Dermis blood vessel endothelial cell (primary cell): ENCODE data around the gene PTRHD1. TPM values are rescaled to one million over a fixed set of nuclear protein-coding genes. Genes with fewer than 3 reads are reported as not detected.
A peak's percentile ranks its signal among the peaks of the same experiment; 100 is the strongest.

Experiments used
- DNase-seq: peaks from one replicate; pipeline ENCODE4 v3.0.0; 2010
- total RNA-seq: library from RNA; depleted of rRNA; stranded (reverse); fragments of >200 nt; gene quantifications from 2 replicates; pipeline ENCODE4 v1.2.3, GENCODE V29; 2014

PTRHD1 gene
- total RNA-seq, 1 donor from 2014 or later: 41.9 TPM

GRCh38 chr2:24754985-24755705 is 38.0 kb downstream of the PTRHD1 start:
- no peak for DNase-seq

DNA sequence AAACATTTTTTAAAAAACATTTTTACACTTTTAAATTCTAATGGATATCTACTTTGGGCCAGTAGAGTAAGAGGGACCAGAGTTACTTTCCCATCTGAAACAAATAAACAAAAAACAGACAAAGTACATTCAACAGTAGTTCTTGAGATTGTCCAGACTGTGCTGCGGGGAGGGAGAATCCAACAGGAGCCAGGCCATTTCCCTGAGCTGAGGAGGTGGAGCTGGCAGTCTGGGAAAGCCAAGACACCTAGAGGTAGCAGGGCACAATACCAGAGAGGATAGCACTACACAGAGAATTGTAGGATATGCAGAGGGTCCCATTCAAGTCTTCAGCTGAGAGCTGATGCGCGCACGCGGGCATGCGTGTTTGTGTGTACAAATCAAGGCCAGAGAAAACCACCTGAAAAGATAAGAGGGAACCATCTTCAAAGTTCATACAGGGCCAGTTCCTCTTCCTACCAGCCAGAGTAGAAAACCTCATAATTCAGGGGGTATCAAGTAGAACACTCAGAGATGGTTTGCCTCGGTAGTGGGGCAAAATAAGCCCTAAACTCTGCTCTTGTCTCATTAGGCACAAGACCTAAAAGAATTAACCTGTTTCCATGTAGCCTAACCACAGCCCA is 44.0 kb downstream of the PTRHD1 start:
- no peak for DNase-seq

- DNase-seq: no peak
These were observed 45.9 kb downstream of the PTRHD1 start for GRCh38 chr2:24747299-24747698.

GRCh38 chr2:24745825-24746224 is 47.4 kb downstream of the PTRHD1 start:
- no peak for DNase-seq

GRCh38 chr2:24744356-24744755 is 48.8 kb downstream of the PTRHD1 start:
- DNase-seq: no peak

- DNase-seq: peak; percentile 17
These were observed 49.3 kb downstream of the PTRHD1 start for GRCh38 chr2:24743924-24744323.

GRCh38 chr2:24742730-24743129 is 50.5 kb downstream of the PTRHD1 start:
- no peak for DNase-seq

GRCh38 chr2:24740142-24740541 is 53.0 kb downstream of the PTRHD1 start:
- DNase-seq: no peak

Other genes starting within 250 kb of the PTRHD1 start
- gene CENPO, start within 50 bp of the PTRHD1 start, total RNA-seq: 11.6 and 24.9 TPM in 2 replicates
- 18.2 and 33.4 TPM in 2 replicates for gene ADCY3, start 126.8 kb upstream of the PTRHD1 start, total RNA-seq
- gene DNAJC27, start 178.6 kb upstream of the PTRHD1 start, total RNA-seq: 4.3 and 5.3 TPM in 2 replicates
- gene EFR3B, start 248.7 kb upstream of the PTRHD1 start, total RNA-seq: 1.3 and 2.0 TPM in 2 replicates